GM06990 (cell line): ENCODE results near the gene PGBD5.

Experiments used
- DNase-seq: peaks from one replicate; pipeline ENCODE4 v3.0.0-alpha.2; 2011; ENCODE audit not compliant: insufficient read length; ENCODE audit errors: extremely low read depth
- H3K27me3 ChIP-seq: replicated peaks from 2 replicates; pipeline ENCODE4 v1.6.0; 2011; ENCODE audit warnings: low read length; ENCODE audit not compliant: control insufficient read depth, insufficient read depth
- H3K36me3 ChIP-seq: 2 replicates; pipeline ENCODE4 v1.5.1; 2011; ENCODE audit warnings: low read length; ENCODE audit not compliant: control insufficient read depth, insufficient read depth
- H3K4me3 ChIP-seq: replicated peaks from 2 replicates; pipeline ENCODE4 v1.5.1; 2011; ENCODE audit warnings: low read depth, mild to moderate bottlenecking, control low read depth, low read length
- TF ChIP-seq, protein P1 (sequence below): IDR thresholded peaks from 2 replicates; pipeline ENCODE4 v1.5.1; 2011; ENCODE audit warnings: low read length, control low read depth, mild to moderate bottlenecking, inconsistent platforms; ENCODE audit not compliant: insufficient read depth, poor library complexity, severe bottlenecking

Gene PGBD5

DNA sequence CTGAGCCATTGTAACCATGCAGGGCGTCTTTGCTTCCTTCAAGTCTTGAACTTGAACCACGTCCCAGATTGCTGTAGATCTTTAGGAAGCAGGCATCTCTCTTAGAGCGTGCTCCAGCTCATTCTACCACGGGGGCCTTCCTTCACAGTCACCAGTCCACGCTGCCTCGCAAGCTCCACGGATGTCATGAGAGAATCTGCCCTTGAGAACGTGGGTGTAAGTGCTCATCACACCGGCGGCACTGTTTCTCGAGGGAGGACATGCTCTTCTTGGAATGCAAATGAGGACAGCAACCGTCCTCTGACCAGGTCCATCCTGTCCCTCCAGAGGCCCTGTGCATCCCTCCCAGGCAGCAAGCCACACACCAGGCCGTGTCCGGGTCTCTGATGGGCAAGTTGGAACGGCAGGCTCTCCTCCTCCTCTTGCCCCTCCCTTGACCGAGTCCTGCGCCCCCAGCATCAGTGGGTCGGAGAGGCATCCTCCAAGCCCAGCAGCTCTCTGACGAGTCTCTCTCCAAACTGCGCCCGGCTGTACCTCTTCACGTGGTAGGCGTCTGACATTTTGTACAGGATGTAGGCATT is 103.1 kb downstream of the PGBD5 start:
- TF ChIP-seq, protein P1, sequence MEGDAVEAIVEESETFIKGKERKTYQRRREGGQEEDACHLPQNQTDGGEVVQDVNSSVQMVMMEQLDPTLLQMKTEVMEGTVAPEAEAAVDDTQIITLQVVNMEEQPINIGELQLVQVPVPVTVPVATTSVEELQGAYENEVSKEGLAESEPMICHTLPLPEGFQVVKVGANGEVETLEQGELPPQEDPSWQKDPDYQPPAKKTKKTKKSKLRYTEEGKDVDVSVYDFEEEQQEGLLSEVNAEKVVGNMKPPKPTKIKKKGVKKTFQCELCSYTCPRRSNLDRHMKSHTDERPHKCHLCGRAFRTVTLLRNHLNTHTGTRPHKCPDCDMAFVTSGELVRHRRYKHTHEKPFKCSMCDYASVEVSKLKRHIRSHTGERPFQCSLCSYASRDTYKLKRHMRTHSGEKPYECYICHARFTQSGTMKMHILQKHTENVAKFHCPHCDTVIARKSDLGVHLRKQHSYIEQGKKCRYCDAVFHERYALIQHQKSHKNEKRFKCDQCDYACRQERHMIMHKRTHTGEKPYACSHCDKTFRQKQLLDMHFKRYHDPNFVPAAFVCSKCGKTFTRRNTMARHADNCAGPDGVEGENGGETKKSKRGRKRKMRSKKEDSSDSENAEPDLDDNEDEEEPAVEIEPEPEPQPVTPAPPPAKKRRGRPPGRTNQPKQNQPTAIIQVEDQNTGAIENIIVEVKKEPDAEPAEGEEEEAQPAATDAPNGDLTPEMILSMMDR: no peak
- no peak for DNase-seq
- no peaks in the 10 kb centered on the region; the same call in none of the 2 replicates for H3K27me3 ChIP-seq
- H3K4me3 ChIP-seq: no peak overlapping the region
- no peaks in the 10 kb centered on the region for H3K36me3 ChIP-seq

GRCh38 chr1:230322421-230322756 is 103.7 kb downstream of the PGBD5 start:
- Histone ChIP-seq H3K27me3 (no peaks in the 10 kb centered on the region; the same call in none of the 2 replicates), H3K4me3 (no peak overlapping the region)
- TF ChIP-seq, protein P1: no peak

DNA sequence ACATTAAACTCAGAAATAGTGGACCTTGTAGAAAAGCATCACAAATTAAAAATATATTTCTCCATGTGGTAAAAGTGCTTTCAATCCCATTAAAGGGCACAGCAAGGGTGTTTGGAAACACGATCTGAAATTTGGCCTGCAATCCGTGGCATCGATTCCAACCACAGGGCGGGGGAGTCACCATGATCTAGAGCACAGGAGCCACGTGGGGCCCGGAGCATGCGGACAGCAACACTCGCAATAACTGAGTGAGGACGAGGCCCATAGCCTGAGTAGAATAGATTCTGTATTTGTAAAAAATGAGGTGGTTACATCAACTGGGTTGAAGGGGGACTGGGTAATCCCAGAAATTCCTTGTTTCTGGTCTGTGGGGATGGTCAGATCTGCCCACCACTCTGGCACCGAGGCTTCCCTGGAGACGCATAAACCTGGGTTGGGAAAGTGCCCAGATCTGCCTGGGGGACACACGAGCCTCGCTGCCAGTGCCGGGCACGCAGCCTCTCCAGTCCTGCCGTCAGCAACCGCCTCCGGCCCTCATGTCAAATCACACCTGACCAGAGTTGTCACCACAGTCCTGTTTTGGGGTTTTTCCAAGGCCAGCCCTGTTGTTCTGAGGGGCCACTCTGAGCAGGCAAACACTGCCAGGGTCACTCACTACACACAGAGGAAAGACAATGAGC is 104.3 kb downstream of the PGBD5 start:
- DNase-seq: no peak
- TF ChIP-seq, protein P1: no peak
- no peaks in the 10 kb centered on the region; the same call in none of the 2 replicates for H3K27me3 ChIP-seq

More at GRCh38 chr1:230322421-230322756, 103.7 kb downstream of the PGBD5 start:
- no peak for DNase-seq
- no peaks in the 10 kb centered on the region for H3K36me3 ChIP-seq

DNA sequence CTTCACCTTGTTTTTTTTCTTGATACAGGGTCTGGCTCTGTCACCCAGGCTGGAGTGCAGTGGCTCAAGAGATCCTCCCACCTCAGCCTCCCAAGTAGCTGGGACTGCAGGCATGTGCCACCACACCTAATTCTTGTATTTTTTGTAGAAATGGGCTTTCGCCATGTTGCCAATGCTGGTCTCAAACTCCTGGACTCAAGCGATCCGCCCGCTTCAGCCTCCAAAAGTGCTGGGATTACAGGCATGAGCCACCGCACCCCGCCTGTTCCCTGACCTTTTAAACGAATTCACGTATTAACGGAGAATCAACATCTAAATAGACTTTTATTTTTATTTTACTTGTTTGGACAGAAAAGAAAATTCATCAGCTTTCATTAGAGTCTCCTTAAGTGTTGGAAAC is 104.8 kb downstream of the PGBD5 start:
- TF ChIP-seq, protein P1: no peak
- Histone ChIP-seq H3K4me3 (no peak overlapping the region), H3K36me3 (no peaks in the 10 kb centered on the region), H3K27me3 (no peaks in the 10 kb centered on the region; the same call in none of the 2 replicates)
- no peak for DNase-seq

More for the DNA sequence above, 104.3 kb downstream of the PGBD5 start:
- no peaks in the 10 kb centered on the region for H3K36me3 ChIP-seq
- H3K4me3 ChIP-seq: no peak overlapping the region

GRCh38 chr1:230320804-230321203 is 105.3 kb downstream of the PGBD5 start:
- H3K4me3 ChIP-seq: no peak overlapping the region
- no peak for DNase-seq
- no peaks in the 10 kb centered on the region; the same call in none of the 2 replicates for H3K27me3 ChIP-seq
- TF ChIP-seq, protein P1: no peak
- H3K36me3 ChIP-seq: no peaks in the 10 kb centered on the region
